Umbilical cord (tissue), 2 donors: ENCODE measurements around the gene ALS2CL. TPM values are rescaled to one million over a fixed set of nuclear protein-coding genes. Genes with fewer than 3 reads are reported as not detected.
"Not testable (repeated sequence)": the region's sequence is repeated elsewhere in the genome, so short reads cannot be mapped to it uniquely, and the experiment has no call there.

ENCODE experiments used
- DNase-seq: peaks from one replicate; pipeline ENCODE4 v3.0.0-alpha.2; 2015; ENCODE audit warnings: low spot score
- total RNA-seq: library from RNA; depleted of rRNA; stranded (reverse); fragments of >200 nt; gene quantifications from one replicate; pipeline ENCODE4 v1.2.3, GENCODE V29; 2014; ENCODE audit warnings: low replicate concordance; ENCODE audit not compliant: insufficient read depth

ALS2CL gene
- total RNA-seq, 1 donor from 2014 or later, result 8.7 TPM

- peak; percentile 75 for DNase-seq
Measured at GRCh38 chr3:46705022-46705530, 11.6 kb upstream of the ALS2CL start.

- not testable (repeated sequence) for DNase-seq
Measured at GRCh38 chr3:46704346-46704745, 10.9 kb upstream of the ALS2CL start.

- no peak for DNase-seq
Measured at GRCh38 chr3:46703013-46703520, 9.6 kb upstream of the ALS2CL start.

GRCh38 chr3:46702246-46703012 lies 8.9 kb upstream of the ALS2CL start:
- DNase-seq, result peak; percentile 28

- no peak for DNase-seq
Measured at GRCh38 chr3:46701181-46701939, 7.9 kb upstream of the ALS2CL start, which contains the start of gene TMIE. TSS of gene TMIE (plus strand) at chr3:46701392. CDS start at chr3:46701488, 96 bp downstream.

- DNase-seq, result peak; percentile 72
Measured at GRCh38 chr3:46700772-46701171, 7.3 kb upstream of the ALS2CL start.

- no peak for DNase-seq
Measured at GRCh38 chr3:46699676-46700523, 6.4 kb upstream of the ALS2CL start.

GRCh38 chr3:46695962-46696894 lies 2.7 kb upstream of the ALS2CL start:
- peak; percentile 68 for DNase-seq

GRCh38 chr3:46695177-46695961 lies 1.9 kb upstream of the ALS2CL start:
- peak; percentile 64 for DNase-seq

- no peak for DNase-seq
Measured at GRCh38 chr3:46694520-46694919, 1.0 kb upstream of the ALS2CL start.

GRCh38 chr3:46693892-46694226 lies 380 bp upstream of the ALS2CL start:
- peak; percentile 24 for DNase-seq

- no peak for DNase-seq
Measured at GRCh38 chr3:46692566-46692990, 901 bp downstream of the ALS2CL start.

GRCh38 chr3:46690798-46691197 lies 2.7 kb downstream of the ALS2CL start:
- DNase-seq, result peak; percentile 65

GRCh38 chr3:46685446-46685845 lies 8.0 kb downstream of the ALS2CL start:
- DNase-seq, result no peak

- DNase-seq, result no peak
Measured at GRCh38 chr3:46684891-46685290, 8.6 kb downstream of the ALS2CL start.

GRCh38 chr3:46682974-46683373 lies 10.5 kb downstream of the ALS2CL start:
- DNase-seq, result no peak

GRCh38 chr3:46681856-46682540 lies 11.5 kb downstream of the ALS2CL start:
- no peak for DNase-seq

GRCh38 chr3:46681387-46681786 lies 12.1 kb downstream of the ALS2CL start:
- no peak for DNase-seq

GRCh38 chr3:46680298-46680826 lies 13.1 kb downstream of the ALS2CL start:
- no peak for DNase-seq
